ENCODE data around the gene AFAP1L1. TPM values are rescaled to one million over a fixed set of nuclear protein-coding genes. Genes with fewer than 3 reads are reported as not detected.

The AFAP1L1 gene
- total and polyA plus RNA-seq, 2 of the 13 experiments (the other 11 are each of a cell fraction or from before 2014, with no cell fraction given), result 0.38 to 1.0 TPM

DNA sequence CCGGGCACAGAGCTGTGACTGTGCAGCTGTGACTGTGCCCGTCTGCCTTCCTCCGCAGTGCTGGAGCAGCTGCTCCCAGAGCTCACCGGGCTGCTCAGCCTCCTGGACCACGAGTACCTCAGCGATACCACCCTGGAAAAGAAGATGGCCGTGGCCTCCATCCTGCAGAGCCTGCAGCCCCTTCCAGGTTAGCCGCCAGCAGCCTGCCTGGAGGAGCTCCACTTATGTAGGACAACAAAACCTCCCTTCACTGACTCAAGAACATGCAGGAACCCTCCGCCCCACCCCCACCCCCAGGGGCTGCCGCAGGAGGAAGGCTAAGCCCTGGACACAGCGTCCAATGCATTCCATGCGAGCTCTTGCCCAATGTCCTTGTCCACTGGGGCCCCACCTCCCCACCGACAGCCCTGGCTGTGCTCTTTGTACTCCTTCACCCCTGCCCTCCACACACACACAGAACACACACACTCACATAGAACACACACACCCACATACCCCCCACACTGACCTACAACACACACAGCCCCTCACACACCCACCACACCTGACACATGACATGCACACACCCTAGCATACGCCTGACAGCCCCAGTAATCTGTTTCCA, 27.9 kb downstream of the AFAP1L1 start (continued):
- TF ChIP-seq, protein P1, sequence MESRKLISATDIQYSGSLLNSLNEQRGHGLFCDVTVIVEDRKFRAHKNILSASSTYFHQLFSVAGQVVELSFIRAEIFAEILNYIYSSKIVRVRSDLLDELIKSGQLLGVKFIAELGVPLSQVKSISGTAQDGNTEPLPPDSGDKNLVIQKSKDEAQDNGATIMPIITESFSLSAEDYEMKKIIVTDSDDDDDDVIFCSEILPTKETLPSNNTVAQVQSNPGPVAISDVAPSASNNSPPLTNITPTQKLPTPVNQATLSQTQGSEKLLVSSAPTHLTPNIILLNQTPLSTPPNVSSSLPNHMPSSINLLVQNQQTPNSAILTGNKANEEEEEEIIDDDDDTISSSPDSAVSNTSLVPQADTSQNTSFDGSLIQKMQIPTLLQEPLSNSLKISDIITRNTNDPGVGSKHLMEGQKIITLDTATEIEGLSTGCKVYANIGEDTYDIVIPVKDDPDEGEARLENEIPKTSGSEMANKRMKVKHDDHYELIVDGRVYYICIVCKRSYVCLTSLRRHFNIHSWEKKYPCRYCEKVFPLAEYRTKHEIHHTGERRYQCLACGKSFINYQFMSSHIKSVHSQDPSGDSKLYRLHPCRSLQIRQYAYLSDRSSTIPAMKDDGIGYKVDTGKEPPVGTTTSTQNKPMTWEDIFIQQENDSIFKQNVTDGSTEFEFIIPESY (CRISPR knock-in tag; IDR thresholded peaks at IDR 0.05), result peak; percentile 28; the same call in 1 of the 2 replicates
- TF ChIP-seq REPIN1 (CRISPR knock-in tag; IDR thresholded peaks at IDR 0.05; ENCODE audit: borderline replicate concordance, low read depth) (peak; percentile 27; the same call in 1 of the 2 replicates), ZNF660 (CRISPR knock-in tag; IDR thresholded peaks at IDR 0.05; ENCODE audit: borderline replicate concordance, low read depth) (no peak), NR2C2 (CRISPR knock-in tag; IDR thresholded peaks at IDR 0.05; ENCODE audit: borderline replicate concordance) (peak; percentile 61), ZNF331 (CRISPR knock-in tag; IDR thresholded peaks at IDR 0.05) (0 out of 2 replicates have a peak, but pooled peaks have one; percentile 17), HOXA7 (CRISPR knock-in tag; IDR thresholded peaks at IDR 0.05) (no peak), FOXK1 (CRISPR knock-in tag; IDR thresholded peaks at IDR 0.05; ENCODE audit: borderline replicate concordance, low read depth) (peak; percentile 47; the same call in 1 of the 2 replicates), GATAD2A (CRISPR knock-in tag; IDR thresholded peaks at IDR 0.05) (peak; percentile 66; the same call in 1 of the 2 replicates), ZZZ3 (CRISPR knock-in tag; IDR thresholded peaks at IDR 0.05; ENCODE audit: borderline replicate concordance) (0 out of 2 replicates have a peak, but pooled peaks have one; percentile 17), ZNF761 (CRISPR knock-in tag; conservative IDR thresholded peaks at IDR 0.05) (0 out of 2 replicates have a peak, but pooled peaks have one; percentile 35)
- TF ChIP-seq, protein P2, sequence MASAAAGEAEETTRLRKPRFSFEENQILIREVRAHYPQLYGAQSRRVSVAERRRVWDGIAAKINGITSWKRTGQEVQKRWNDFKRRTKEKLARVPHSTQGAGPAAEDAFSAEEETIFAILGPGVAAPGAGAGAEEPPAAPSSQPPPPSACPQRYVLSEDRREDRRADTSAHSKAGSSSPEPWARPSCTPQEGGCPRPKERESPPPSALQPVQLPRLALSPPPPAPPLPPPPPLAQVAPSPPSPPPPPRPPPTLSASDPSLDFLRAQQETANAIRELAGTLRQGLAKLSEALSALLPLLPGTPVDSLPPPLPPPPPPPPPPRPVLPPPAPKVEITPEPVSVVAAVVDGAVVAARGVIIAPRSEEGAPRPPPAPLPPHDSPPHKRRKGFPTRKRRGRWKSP (CRISPR knock-in tag; IDR thresholded peaks at IDR 0.05), result no peak
- TF ChIP-seq, protein P3, sequence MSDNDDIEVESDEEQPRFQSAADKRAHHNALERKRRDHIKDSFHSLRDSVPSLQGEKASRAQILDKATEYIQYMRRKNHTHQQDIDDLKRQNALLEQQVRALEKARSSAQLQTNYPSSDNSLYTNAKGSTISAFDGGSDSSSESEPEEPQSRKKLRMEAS (IDR thresholded peaks at IDR 0.05), result peak; percentile 42
- TF ChIP-seq, protein P4, sequence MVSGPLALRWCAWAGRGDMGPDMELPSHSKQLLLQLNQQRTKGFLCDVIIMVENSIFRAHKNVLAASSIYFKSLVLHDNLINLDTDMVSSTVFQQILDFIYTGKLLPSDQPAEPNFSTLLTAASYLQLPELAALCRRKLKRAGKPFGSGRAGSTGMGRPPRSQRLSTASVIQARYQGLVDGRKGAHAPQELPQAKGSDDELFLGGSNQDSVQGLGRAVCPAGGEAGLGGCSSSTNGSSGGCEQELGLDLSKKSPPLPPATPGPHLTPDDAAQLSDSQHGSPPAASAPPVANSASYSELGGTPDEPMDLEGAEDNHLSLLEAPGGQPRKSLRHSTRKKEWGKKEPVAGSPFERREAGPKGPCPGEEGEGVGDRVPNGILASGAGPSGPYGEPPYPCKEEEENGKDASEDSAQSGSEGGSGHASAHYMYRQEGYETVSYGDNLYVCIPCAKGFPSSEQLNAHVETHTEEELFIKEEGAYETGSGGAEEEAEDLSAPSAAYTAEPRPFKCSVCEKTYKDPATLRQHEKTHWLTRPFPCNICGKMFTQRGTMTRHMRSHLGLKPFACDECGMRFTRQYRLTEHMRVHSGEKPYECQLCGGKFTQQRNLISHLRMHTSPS (CRISPR knock-in tag; IDR thresholded peaks at IDR 0.05; ENCODE audit: low read depth), result 0 out of 2 replicates have a peak, but pooled peaks have one; percentile 21
- TF ChIP-seq, protein P5, sequence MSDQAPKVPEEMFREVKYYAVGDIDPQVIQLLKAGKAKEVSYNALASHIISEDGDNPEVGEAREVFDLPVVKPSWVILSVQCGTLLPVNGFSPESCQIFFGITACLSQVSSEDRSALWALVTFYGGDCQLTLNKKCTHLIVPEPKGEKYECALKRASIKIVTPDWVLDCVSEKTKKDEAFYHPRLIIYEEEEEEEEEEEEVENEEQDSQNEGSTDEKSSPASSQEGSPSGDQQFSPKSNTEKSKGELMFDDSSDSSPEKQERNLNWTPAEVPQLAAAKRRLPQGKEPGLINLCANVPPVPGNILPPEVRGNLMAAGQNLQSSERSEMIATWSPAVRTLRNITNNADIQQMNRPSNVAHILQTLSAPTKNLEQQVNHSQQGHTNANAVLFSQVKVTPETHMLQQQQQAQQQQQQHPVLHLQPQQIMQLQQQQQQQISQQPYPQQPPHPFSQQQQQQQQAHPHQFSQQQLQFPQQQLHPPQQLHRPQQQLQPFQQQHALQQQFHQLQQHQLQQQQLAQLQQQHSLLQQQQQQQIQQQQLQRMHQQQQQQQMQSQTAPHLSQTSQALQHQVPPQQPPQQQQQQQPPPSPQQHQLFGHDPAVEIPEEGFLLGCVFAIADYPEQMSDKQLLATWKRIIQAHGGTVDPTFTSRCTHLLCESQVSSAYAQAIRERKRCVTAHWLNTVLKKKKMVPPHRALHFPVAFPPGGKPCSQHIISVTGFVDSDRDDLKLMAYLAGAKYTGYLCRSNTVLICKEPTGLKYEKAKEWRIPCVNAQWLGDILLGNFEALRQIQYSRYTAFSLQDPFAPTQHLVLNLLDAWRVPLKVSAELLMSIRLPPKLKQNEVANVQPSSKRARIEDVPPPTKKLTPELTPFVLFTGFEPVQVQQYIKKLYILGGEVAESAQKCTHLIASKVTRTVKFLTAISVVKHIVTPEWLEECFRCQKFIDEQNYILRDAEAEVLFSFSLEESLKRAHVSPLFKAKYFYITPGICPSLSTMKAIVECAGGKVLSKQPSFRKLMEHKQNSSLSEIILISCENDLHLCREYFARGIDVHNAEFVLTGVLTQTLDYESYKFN (CRISPR knock-in tag; conservative IDR thresholded peaks at IDR 0.05), result peak; percentile 89
- TF ChIP-seq, protein P6, sequence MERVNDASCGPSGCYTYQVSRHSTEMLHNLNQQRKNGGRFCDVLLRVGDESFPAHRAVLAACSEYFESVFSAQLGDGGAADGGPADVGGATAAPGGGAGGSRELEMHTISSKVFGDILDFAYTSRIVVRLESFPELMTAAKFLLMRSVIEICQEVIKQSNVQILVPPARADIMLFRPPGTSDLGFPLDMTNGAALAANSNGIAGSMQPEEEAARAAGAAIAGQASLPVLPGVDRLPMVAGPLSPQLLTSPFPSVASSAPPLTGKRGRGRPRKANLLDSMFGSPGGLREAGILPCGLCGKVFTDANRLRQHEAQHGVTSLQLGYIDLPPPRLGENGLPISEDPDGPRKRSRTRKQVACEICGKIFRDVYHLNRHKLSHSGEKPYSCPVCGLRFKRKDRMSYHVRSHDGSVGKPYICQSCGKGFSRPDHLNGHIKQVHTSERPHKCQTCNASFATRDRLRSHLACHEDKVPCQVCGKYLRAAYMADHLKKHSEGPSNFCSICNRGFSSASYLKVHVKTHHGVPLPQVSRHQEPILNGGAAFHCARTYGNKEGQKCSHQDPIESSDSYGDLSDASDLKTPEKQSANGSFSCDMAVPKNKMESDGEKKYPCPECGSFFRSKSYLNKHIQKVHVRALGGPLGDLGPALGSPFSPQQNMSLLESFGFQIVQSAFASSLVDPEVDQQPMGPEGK (CRISPR knock-in tag; IDR thresholded peaks at IDR 0.05), result peak; percentile 82
- TF ChIP-seq, protein P7, sequence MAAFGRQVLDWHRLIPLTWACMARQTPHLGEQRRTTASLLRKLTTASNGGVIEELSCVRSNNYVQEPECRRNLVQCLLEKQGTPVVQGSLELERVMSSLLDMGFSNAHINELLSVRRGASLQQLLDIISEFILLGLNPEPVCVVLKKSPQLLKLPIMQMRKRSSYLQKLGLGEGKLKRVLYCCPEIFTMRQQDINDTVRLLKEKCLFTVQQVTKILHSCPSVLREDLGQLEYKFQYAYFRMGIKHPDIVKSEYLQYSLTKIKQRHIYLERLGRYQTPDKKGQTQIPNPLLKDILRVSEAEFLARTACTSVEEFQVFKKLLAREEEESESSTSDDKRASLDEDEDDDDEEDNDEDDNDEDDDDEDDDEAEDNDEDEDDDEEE (CRISPR knock-in tag; IDR thresholded peaks at IDR 0.05), result 0 out of 2 replicates have a peak, but pooled peaks have one; percentile 49

Measured in HepG2 (cell line).